ENCODE data around the gene ARV1.
"Not testable (repeated sequence)": the region's sequence is repeated elsewhere in the genome, so short reads cannot be mapped to it uniquely, and the experiment has no call there.

GRCh38 chr1:231047529-231047928, 68.6 kb downstream of the ARV1 start:
- not testable (repeated sequence) for TF ChIP-seq FOXA1 (IDR thresholded peaks at IDR 0.05); CTBP1 (IDR thresholded peaks at IDR 0.05; ENCODE audit: borderline replicate concordance); FOXK2 (IDR thresholded peaks at IDR 0.05); PKNOX1 (IDR thresholded peaks at IDR 0.05); BHLHE40 (IDR thresholded peaks at IDR 0.05; ENCODE audit: borderline replicate concordance); LEF1 (IDR thresholded peaks at IDR 0.05; ENCODE audit: borderline replicate concordance)

Data from HEK293T (cell line).